IMR-90 (cell line): ENCODE results near the gene NMT1. TPM values are rescaled to one million over a fixed set of nuclear protein-coding genes. Genes with fewer than 3 reads are reported as not detected.

Experiments
- MXI1 ChIP-seq: IDR thresholded peaks from 2 replicates; pipeline ENCODE4 v1.6.1; 2012; ENCODE audit warnings: low read depth, mild to moderate bottlenecking, low read length, moderate library complexity, borderline replicate concordance
- polyA plus RNA-seq, 3 experiments: library from polyadenylated mRNA; depleted of rRNA; stranded (reverse); fragments of >200 nt; gene quantifications; 2 replicates each; pipeline ENCODE4 v1.2.3, GENCODE V29; 2012; ENCODE audit warnings: low replicate concordance in 1 of 3
- total RNA-seq: library from RNA; depleted of rRNA; stranded (reverse); fragments of >200 nt; gene quantifications from 2 replicates; pipeline ENCODE4 v1.2.3, GENCODE V29; 2012
- TF ChIP-seq, protein P1 (sequence below): fragments of 150-350 bp; IDR thresholded peaks from 2 replicates; pipeline ENCODE4 v1.6.1; 2017; ENCODE audit warnings: mild to moderate bottlenecking, antibody characterized with exemption, low read length, low read depth

NMT1 gene
- total and polyA plus RNA-seq, 2 of the 4 experiments (the other 2 are of a cell fraction): 38.0 to 60.6 TPM

DNA sequence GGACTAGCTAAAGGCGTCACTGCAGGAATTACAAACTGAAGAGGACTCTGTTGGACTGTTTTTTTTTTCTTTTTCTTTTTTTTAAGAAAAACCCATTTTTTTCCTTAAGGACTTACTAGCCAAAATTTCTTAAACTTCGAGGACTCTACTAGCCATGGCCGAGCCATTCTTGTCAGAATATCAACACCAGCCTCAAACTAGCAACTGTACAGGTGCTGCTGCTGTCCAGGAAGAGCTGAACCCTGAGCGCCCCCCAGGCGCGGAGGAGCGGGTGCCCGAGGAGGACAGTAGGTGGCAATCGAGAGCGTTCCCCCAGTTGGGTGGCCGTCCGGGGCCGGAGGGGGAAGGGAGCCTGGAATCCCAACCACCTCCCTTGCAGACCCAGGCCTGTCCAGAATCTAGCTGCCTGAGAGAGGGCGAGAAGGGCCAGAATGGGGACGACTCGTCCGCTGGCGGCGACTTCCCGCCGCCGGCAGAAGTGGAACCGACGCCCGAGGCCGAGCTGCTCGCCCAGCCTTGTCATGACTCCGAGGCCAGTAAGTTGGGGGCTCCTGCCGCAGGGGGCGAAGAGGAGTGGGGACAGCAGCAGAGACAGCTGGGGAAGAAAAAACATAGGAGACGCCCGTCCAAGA, 88.0 kb downstream of the NMT1 start (continued):
- TF ChIP-seq, protein P1, sequence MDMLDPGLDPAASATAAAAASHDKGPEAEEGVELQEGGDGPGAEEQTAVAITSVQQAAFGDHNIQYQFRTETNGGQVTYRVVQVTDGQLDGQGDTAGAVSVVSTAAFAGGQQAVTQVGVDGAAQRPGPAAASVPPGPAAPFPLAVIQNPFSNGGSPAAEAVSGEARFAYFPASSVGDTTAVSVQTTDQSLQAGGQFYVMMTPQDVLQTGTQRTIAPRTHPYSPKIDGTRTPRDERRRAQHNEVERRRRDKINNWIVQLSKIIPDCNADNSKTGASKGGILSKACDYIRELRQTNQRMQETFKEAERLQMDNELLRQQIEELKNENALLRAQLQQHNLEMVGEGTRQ: no peak
- peak; percentile 33; the same call in 1 of the 2 replicates for TF ChIP-seq MXI1
